ENCODE measurements around the gene STT3B. TPM values are rescaled to one million over a fixed set of nuclear protein-coding genes. Genes with fewer than 3 reads are reported as not detected.

The STT3B gene
- total and polyA plus RNA-seq, 2 of the 13 experiments (the other 11 are each of a cell fraction or from before 2014, with no cell fraction given), result 85.0 to 205 TPM

- TF ChIP-seq SP140L (CRISPR knock-in tag; IDR thresholded peaks at IDR 0.05; ENCODE audit: borderline replicate concordance) (no peak), DPF2 (CRISPR knock-in tag; IDR thresholded peaks at IDR 0.05; ENCODE audit: borderline replicate concordance, low read depth) (no peak), SKI (IDR thresholded peaks at IDR 0.05; ENCODE audit: partially characterized antibody) (peak; percentile 37), NCOA5 (CRISPR knock-in tag; IDR thresholded peaks at IDR 0.05) (no peak), ZNF383 (CRISPR knock-in tag; IDR thresholded peaks at IDR 0.05; ENCODE audit: borderline replicate concordance) (no peak; the same call in 1 of the 2 replicates), ZBTB43 (CRISPR knock-in tag; conservative IDR thresholded peaks at IDR 0.05) (0 out of 2 replicates have a peak, but pooled peaks have one; percentile 38), ZNF205 (CRISPR knock-in tag; IDR thresholded peaks at IDR 0.05) (no peak), NR2F2 (IDR thresholded peaks at IDR 0.05; ENCODE audit: borderline replicate concordance, low read depth) (0 out of 2 replicates have a peak, but pooled peaks have one; percentile 22), SRF (IDR thresholded peaks at IDR 0.05; ENCODE audit: low read depth, low read length) (no peak), ZBTB39 (CRISPR knock-in tag; IDR thresholded peaks at IDR 0.05) (no peak), ZNF512B (CRISPR knock-in tag; IDR thresholded peaks at IDR 0.05; ENCODE audit: borderline replicate concordance) (no peak), RXRA (CRISPR knock-in tag; IDR thresholded peaks at IDR 0.05) (no peak), ZNF235 (CRISPR knock-in tag; IDR thresholded peaks at IDR 0.05; ENCODE audit: borderline replicate concordance) (no peak), THAP8 (CRISPR knock-in tag; IDR thresholded peaks at IDR 0.05; ENCODE audit: borderline replicate concordance) (no peak), CHD4 (IDR thresholded peaks at IDR 0.05; ENCODE audit: borderline replicate concordance, low read length) (no peak), SOX13 (IDR thresholded peaks at IDR 0.05) (no peak), SOX13 (CRISPR knock-in tag; conservative IDR thresholded peaks at IDR 0.05 in 1 of 2, IDR thresholded peaks at IDR 0.05 in 1 of 2) (no peak), ARID4A (CRISPR knock-in tag; IDR thresholded peaks at IDR 0.05; ENCODE audit: borderline replicate concordance) (peak; percentile 14; the same call in 1 of the 2 replicates)
Measured at GRCh38 chr3:31532587-31533168, at the start of gene STT3B (continued).
